ENCODE measurements around the gene PC. TPM values are rescaled to one million over a fixed set of nuclear protein-coding genes. Genes with fewer than 3 reads are reported as not detected.
A peak's percentile ranks its signal among the peaks of the same experiment; 100 is the strongest.

PC gene
- total and polyA plus RNA-seq, 9 of the 15 experiments (the other 6 are each of a cell fraction or from before 2014, with no cell fraction given), result 0.94 to 38.0 (median 8.7) TPM

GRCh38 chr11:66907751-66908630 is 50.2 kb downstream of the PC start:
- 68% methylated on average over 9 of the region's 9 CpGs for WGBS (ENCODE audit: insufficient coverage, low coverage, missing lambda C conversion rate)
- Histone ChIP-seq H3K27ac (ENCODE audit: extremely low read depth, low read depth, low read length) (no peak overlapping the region), H3K4me2 (ENCODE audit: insufficient read depth, low read length) (no peak overlapping the region), H3K79me2 (ENCODE audit: control insufficient read depth, insufficient read depth, low read length) (no peaks in the 10 kb centered on the region), H3K36me3 (ENCODE audit: control insufficient read depth, insufficient read depth, low read length) (no peaks in the 10 kb centered on the region; the same call in 2 of the 3 replicates), H3K4me1 (replicated peaks in 1 of 2; ENCODE audit: control insufficient read depth in 2 of 2, insufficient read depth in 2 of 2, low read length in 2 of 2) (peaks cover 16 to 17% of the 10 kb centered on the region in 2 experiments), H3K9me1 (ENCODE audit: control insufficient read depth, insufficient read depth, low read length) (no peaks in the 10 kb centered on the region), H3K9ac (ENCODE audit: insufficient read depth in 1 of 2, low read depth in 2 of 2, low read length in 2 of 2) (peak overlapping the region in 1 of 2 experiments; percentile 14; a peak in 1 of 4 replicates), H2AFZ (ENCODE audit: low read depth, low read length) (no peak overlapping the region), H3K27me3 (ENCODE audit: control insufficient read depth in 2 of 2, insufficient read depth in 2 of 2, low read length in 2 of 2) (no peaks in the 10 kb centered on the region), H3K4me3 (no peak overlapping the region), H3K9me3 (replicated peaks; ENCODE audit: control insufficient read depth, insufficient read depth, low read depth, low read length) (no peaks in the 10 kb centered on the region), H4K20me1 (replicated peaks; ENCODE audit: control insufficient read depth, insufficient read depth, low read length) (peaks cover 4% of the 10 kb centered on the region)
- ChIA-PET CTCF (ENCODE audit: low intra/inter-chr PET ratio) (no interaction called here), POLR2A (interaction anchor here (0.5 to 1.6 kb wide), 5 partner anchors 8 to 64 kb away, joined by 3 to 5 read pairs (median 4); no protein-coding TSS in a partner anchor)
- DNase-seq (ENCODE audit: extremely low read depth in 1 of 4, low spot score in 3 of 4) (no peak), FAIRE-seq (no peak), ATAC-seq (no peak; the same call in 2 of the 3 replicates)
- intact Hi-C loops (cut with micrococcal nuclease) (no loop called here), in situ Hi-C loops (cut with MboI) (no loop called here)
- TF ChIP-seq ZNF174 (CRISPR knock-in tag; IDR thresholded peaks at IDR 0.05), result no peak
- TF ChIP-seq ARID3B (CRISPR knock-in tag; IDR thresholded peaks at IDR 0.05; ENCODE audit: borderline replicate concordance), result no peak
- TF ChIP-seq BHLHE40 (IDR thresholded peaks at IDR 0.05; ENCODE audit: low read length), result no peak
- no peak for TF ChIP-seq MCM3 (IDR thresholded peaks at IDR 0.05)
- TF ChIP-seq MAX (CRISPR knock-in tag; IDR thresholded peaks at IDR 0.05), result no peak
- TF ChIP-seq HDAC8 (tag; IDR thresholded peaks at IDR 0.05), result no peak
- TF ChIP-seq CHD2 (IDR thresholded peaks at IDR 0.05; ENCODE audit: low read depth, low read length), result no peak
- no peak for TF ChIP-seq NCOA4 (IDR thresholded peaks at IDR 0.05; ENCODE audit: partially characterized antibody)
- no peak for TF ChIP-seq ZNF165 (CRISPR knock-in tag; IDR thresholded peaks at IDR 0.05; ENCODE audit: borderline replicate concordance)
- TF ChIP-seq BCOR (IDR thresholded peaks at IDR 0.05), result no peak
- no peak for TF ChIP-seq ZNF449 (CRISPR knock-in tag; IDR thresholded peaks at IDR 0.05)
- TF ChIP-seq HDAC2 (IDR thresholded peaks at IDR 0.05), result no peak
- no peak for TF ChIP-seq MYBL2 (IDR thresholded peaks at IDR 0.05; ENCODE audit: low read depth)
- TF ChIP-seq MYBL2 (CRISPR knock-in tag; IDR thresholded peaks at IDR 0.05; ENCODE audit: borderline replicate concordance), result no peak
- TF ChIP-seq ELK3 (CRISPR knock-in tag; IDR thresholded peaks at IDR 0.05), result no peak
- no peak for TF ChIP-seq HBP1 (CRISPR knock-in tag; IDR thresholded peaks at IDR 0.05)
- BruUV-seq (replicated peaks), result no TSS peak
